Tibial nerve (tissue), 3 donors: Measurements from ENCODE around the gene MPST.

Experiments
- CTCF ChIP-seq, 5 experiments: fragments of 200-600 bp in 3 of 5; fragments of 450-650 bp in 2 of 5; sonication (generic) in 3 of 5; IDR thresholded peaks; one replicate each; pipeline ENCODE4 v1.5.1; 2016 to 2019; ENCODE audit warnings: antibody characterized with exemption in 5 of 5, mild to moderate bottlenecking in 3 of 5, moderate library complexity in 2 of 5
- POLR2A ChIP-seq, 2 donors: fragments of 450-650 bp; IDR thresholded peaks; one replicate each; pipeline ENCODE4 v1.6.1; 2017; ENCODE audit warnings: antibody characterized with exemption in 2 of 2, mild to moderate bottlenecking in 2 of 2, moderate library complexity in 2 of 2

DNA sequence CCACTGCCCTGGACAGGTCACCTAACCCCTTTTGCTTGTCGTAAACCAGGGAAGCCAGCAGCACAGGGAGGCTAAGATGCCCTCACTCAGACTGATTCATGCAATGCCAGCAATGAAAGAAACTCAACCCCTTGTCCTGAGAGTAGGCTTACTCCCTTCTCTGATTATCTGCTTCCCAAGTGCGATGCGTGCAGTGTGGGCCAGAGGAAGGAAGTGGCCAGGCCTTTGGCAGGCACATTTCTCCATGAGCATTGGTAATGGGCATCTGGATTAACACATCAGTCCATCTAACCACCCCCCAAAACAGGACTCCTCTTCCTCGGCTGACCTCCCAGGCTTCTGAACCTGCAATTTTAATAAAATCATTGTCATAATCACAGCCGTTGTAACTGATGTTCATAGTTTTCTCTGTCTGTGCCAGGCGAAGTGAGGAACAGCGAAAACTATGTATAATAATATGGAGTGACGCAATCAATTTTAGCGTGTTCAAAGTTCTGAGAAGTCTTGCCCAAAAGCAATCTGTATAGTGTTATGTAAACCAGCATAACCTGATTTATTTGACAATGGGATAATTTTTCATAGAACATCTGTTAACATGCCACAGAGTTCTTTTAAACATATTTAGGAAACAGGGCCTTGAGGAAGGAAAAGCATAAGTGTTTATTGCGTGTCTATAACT, 34.2 kb upstream of the MPST start:
- TF ChIP-seq CTCF (IDR thresholded peaks at IDR 0.05) (no peak), POLR2A (IDR thresholded peaks at IDR 0.05) (no peak)
